GM12874 (cell line): ENCODE data around the gene RPTOR.

Experiments
- TF ChIP-seq, protein P1 (sequence below): IDR thresholded peaks from 2 replicates; pipeline ENCODE4 v1.5.1; 2011; ENCODE audit warnings: low read depth, mild to moderate bottlenecking, control low read depth, low read length, moderate library complexity; ENCODE audit not compliant: insufficient read depth

Gene RPTOR

DNA sequence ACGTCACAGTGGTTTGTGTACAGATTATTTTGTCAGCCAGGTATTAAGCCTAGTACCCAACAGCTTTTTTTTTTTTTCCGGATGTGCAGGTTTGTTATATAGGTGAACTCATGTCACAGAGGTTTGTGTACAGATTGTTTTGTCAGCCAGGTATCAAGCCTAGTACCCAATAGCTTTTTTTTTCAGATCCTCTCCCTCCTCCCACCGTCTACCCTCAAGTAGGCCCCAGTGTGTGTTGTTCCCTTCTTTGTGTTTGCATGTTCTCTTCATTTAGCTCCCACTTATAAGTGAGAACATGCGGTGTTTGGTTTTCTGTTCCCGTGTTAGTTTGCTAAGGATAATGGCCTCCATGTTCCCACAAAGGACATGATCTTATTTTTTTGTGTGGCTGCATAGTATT is 19.9 kb downstream of the RPTOR start:
- TF ChIP-seq, protein P1, sequence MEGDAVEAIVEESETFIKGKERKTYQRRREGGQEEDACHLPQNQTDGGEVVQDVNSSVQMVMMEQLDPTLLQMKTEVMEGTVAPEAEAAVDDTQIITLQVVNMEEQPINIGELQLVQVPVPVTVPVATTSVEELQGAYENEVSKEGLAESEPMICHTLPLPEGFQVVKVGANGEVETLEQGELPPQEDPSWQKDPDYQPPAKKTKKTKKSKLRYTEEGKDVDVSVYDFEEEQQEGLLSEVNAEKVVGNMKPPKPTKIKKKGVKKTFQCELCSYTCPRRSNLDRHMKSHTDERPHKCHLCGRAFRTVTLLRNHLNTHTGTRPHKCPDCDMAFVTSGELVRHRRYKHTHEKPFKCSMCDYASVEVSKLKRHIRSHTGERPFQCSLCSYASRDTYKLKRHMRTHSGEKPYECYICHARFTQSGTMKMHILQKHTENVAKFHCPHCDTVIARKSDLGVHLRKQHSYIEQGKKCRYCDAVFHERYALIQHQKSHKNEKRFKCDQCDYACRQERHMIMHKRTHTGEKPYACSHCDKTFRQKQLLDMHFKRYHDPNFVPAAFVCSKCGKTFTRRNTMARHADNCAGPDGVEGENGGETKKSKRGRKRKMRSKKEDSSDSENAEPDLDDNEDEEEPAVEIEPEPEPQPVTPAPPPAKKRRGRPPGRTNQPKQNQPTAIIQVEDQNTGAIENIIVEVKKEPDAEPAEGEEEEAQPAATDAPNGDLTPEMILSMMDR, result no peak

DNA sequence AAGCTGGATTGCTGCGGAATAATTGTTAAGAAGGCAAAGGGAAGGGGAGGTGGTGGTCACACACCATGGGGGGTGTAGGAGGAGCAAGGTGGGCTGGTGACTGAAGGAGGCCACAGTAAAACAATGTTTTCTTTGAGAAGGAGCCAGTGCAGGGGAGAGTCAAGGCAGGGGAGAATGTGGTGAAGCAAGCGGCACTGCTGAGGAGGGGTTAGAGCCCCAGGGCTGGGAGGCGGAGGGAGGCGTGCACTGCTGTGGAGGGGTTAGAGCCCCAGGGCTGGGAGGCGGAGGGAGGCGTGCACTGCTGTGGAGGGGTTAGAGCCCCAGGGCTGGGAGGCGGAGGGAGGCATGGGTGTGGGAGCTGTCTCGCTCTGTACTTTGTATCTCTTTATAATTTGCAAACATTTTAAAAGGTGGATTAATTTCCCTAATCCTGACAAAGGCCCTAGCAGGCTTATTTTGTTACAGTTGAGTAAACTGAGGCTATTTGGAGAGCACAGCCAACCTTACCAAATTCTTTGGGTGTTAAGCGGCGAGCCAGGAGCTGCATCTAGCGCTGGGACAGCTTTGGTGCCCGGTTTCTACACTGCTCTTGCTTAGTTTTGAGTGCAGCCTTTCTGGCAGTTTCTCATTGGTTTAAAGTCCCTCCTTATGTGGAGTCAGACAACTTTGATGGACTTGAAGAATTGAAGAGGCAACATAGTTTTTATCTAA is 20.9 kb downstream of the RPTOR start:
- TF ChIP-seq, protein P1, result no peak

DNA sequence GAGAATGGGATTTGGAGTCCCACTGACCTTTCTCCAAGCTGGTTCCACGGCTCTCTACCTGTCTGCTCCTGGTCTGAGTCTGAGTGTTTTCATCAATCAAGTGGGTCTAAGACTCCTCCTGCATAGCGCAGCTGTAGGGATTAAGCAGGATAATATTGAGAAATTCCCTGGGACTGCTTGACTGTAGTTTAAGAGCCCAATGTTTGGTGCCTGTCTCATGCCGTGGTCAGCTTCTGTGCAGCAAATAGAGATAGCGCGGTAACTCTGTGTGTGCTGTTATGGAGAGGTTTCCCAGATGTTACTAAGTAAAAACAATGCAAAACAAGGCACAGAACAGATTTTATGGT is 21.4 kb downstream of the RPTOR start:
- TF ChIP-seq, protein P1, result no peak

DNA sequence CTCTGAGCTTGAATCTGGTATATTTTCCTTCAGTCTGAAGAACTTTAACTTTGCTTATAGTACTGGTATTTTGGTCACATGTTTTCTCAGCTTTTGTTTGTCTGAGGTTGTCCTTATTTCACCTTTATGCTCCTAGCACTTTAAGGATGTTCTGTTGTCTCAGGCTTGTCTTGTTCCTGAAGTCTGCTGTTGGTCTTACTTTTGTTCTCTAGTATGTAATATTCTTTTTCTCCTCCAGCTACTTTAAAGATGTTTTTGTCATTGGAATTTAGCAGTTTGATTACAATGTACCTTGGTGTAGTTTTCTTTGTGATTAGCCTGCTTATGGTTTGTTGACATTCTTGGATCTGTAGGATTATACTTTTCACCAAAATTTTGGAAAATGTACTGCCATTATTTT is 23.6 kb downstream of the RPTOR start:
- TF ChIP-seq, protein P1, result no peak

DNA sequence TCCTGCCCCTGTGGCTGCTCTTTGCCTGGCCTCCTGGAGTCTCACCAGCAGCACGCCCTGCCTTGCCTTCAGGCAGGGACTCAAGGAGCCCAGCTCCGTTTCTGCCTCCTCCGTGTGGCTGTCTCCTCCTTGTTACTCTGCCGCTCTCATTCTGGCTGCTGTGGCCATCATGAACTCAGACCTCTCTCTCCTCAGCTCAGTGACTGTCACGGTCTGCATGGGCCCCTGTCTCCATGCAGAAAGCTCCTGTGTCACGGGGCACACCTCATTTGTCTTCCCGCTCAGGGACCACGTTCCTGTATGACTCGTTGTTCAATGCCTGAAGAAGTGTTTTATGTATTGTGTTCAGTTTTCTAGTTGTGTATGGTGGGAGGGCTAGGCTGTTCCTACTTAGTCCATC is 25.3 kb downstream of the RPTOR start:
- TF ChIP-seq, protein P1, result no peak

DNA sequence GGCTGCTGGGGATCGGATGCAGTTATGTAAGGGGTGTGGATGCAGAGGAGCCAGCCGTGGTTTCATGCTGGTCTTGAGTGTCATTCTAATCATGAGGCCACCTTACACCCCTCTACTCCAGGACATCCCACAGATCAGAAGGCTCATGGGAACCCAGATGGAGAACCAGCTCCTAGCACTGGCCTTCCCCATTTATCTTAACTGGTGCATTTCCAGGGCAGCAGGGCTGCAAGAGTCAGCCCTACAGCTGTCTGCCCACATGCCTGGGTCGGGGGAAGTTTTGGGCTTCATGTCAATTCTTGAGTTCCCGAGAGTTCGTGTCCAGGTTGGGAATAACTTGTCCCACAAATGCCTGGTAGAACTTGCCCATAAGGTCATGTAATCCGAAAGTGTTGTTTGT is 29.1 kb downstream of the RPTOR start:
- TF ChIP-seq, protein P1, result no peak

DNA sequence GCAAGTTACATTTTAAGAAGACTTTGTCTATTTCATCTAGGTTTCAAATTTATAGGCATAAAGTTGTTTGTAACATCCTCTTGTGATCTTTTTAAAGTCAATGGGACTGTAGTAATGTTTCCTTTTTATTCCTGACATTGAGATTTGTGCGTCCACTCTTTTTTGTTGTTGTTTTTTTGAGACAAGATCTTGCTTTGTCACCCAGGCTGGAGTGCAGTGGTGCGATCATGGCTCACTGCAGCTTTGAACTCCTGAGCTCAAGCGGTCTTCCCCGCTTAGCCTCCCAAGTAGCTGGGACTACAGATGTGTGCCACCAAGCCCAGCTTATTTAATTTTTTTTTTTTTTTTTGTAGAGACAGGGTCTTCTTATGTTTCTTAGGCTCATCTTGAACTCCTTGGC is 29.9 kb downstream of the RPTOR start:
- TF ChIP-seq, protein P1, result no peak
